ENCODE measurements around the gene RELA.
"Not testable (repeated sequence)": the region's sequence is repeated elsewhere in the genome, so short reads cannot be mapped to it uniquely, and the experiment has no call there.

The RELA gene

DNA sequence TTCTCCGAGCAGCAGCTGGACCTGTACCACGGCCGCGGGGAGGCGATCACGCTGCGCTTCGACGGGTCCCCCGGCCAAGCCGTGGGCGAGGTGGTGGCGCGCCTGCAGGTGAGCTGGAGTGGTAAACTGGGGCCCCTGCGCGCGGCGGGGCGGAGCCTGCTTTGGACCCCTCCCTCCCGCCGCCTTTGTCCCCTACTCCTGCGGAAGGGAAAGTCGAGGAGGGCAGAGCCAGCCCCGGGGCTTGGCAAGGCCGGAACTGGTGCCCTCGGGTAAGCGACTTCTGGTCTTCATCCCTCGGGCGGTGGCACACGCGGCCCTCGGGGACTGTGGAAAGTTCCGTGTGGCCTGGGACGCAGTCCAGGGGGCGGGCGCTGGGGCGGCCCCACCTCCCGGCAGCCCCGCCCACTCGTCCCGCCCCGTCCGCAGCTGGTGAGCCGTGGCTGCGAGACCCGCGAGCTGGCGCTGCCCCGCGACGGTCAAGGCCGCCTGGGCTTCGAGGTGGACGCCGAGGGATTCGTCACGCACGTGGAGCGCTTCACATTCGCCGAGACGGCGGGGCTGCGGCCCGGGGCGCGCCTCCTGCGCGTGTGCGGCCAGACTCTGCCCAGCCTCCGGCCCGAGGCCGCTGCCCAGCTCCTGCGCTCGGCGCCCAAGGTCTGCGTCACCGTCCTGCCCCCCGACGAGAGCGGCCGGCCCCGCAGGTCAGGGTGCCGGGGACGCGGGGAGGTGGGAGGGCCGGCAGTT, 15.6 kb downstream of the RELA start:
- DNase-seq (ENCODE audit: low spot score), result no peak

DNA sequence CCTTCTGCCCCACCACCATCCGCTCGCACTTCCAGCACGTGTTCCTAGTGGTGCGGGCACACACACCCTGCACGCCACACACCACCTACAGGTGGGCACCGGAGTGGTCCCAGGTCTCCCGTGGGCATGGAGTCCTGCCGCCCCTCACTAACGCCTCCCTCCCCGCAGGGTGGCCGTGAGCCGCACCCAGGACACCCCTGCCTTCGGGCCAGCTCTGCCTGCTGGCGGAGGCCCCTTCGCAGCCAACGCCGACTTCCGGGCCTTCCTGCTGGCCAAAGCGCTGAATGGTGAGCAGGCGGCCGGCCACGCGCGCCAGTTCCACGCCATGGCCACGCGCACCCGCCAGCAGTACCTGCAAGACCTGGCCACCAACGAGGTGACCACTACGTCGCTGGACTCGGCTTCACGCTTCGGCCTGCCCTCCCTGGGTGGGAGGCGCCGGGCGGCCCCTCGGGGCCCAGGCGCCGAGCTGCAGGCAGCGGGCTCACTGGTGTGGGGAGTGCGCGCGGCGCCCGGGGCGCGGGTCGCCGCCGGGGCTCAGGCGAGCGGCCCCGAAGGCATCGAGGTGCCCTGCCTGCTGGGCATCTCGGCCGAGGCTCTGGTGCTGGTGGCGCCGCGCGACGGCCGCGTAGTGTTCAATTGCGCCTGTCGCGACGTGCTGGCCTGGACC, 16.3 kb downstream of the RELA start:
- DNase-seq (ENCODE audit: low spot score), result no peak

GRCh38 chr11:65645710-65646109, 17.0 kb downstream of the RELA start:
- DNase-seq (ENCODE audit: low spot score), result no peak

DNA sequence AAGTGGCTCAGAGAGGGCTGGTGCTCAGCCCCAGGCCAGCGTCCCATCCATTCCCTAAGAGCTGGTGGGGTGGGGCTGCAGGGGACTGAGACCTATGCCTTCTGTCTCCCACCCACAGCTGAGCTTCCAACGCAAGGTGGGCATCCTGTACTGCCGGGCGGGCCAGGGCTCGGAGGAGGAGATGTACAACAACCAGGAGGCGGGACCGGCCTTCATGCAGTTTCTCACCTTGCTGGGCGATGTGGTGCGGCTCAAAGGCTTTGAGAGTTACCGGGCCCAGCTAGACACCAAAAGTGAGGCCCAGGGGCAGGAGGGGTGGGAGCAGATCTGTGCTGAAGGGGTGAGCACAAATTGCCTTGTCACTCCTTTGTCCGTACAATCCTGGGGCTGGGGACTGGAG, 17.9 kb downstream of the RELA start:
- DNase-seq (ENCODE audit: low spot score), result no peak

GRCh38 chr11:65643971-65644370, 18.7 kb downstream of the RELA start:
- DNase-seq (ENCODE audit: low spot score), result no peak

DNA sequence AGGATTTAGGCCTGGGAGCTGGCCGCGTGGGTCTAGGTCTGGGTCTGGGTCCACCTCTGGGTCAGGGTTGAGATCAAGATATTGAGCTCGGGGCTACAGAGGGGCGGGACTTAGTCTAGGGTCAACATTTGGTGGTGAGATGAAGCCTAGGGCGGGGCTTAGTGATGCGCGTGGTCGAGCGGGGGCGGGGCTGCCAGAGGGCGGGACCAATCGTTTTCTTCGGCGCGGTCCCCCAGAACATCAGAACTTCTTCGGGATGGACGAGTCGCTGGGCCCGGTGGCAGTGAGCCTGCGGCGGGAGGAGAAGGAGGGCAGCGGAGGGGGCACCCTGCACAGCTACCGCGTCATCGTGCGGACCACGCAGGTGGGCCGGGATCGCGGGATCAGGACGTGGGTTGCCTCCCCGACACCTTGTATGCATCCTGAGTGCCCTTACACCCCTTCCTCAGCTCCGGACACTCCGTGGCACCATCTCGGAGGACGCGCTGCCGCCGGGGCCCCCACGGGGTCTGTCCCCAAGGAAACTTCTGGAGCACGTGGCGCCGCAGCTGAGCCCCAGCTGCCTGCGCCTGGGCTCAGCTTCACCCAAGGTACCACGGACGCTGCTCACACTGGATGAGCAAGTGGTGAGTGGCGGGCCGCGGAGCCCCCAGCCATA, 20.6 kb downstream of the RELA start:
- DNase-seq (ENCODE audit: low spot score), result no peak

GRCh38 chr11:65641297-65642013, 21.3 kb downstream of the RELA start:
- no peak for DNase-seq (ENCODE audit: low spot score)

GRCh38 chr11:65640483-65641296, 22.0 kb downstream of the RELA start:
- DNase-seq (ENCODE audit: low spot score), result peak; percentile 41

GRCh38 chr11:65639623-65640482, 22.9 kb downstream of the RELA start:
- DNase-seq (ENCODE audit: low spot score), result peak; percentile 70

DNA sequence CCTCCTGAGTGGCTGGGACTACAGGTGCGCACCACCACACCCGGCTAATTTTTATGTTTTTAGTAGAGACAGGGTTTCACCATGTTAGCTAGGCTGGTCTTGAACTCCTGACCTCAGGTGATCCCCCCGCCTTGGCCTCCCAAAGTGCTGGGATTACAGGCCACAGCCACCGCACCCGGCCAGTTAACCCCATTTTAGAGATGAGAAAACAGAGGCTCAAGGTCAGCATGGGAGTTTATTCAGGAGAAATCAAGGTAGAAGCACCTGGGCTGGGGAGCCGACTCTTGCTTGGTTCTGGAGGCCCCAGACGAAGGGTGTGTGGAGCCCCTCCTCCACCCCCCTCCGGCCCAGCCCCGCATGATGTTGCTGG, 23.5 kb downstream of the RELA start:
- DNase-seq (ENCODE audit: low spot score), result not testable (repeated sequence)

DNA sequence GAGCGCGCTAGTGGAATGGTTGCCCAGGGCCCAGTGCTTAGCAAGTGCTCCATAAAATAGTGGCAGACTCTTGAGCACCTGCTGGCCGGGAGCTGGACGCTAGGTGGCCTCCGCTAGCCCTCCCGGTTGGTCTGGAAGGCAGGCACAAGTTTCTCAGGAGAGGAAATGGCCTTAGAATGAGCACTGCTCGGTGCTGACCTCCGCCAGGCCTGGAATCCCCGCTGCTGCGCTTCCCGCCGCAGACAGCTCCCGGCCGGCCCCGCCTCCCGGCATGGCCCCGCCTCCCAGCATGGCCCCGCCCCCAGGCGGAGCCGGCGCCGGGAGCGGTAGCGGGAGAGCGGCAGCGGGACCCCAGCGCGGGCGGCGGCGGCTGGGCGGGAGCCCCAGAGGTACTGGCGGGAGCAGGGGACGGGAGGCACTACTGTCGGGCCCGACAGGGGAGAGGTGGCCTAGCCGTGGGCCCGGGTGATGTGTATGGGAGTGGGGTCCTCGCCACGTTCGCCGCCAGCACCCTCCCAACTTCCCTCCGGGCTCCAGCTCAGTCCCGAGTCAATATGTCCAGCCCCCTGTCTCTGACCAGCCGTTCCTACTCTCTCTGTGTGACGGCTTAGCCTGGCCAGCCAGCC, 24.8 kb downstream of the RELA start, which contains the start of gene SIPA1:
TSS of gene SIPA1 (plus strand) at position 308 of the 626 bp plus-strand sequence. CDS start 2,821 bp downstream, outside the sequence.
- DNase-seq (ENCODE audit: low spot score), result peak; percentile 95

DNA sequence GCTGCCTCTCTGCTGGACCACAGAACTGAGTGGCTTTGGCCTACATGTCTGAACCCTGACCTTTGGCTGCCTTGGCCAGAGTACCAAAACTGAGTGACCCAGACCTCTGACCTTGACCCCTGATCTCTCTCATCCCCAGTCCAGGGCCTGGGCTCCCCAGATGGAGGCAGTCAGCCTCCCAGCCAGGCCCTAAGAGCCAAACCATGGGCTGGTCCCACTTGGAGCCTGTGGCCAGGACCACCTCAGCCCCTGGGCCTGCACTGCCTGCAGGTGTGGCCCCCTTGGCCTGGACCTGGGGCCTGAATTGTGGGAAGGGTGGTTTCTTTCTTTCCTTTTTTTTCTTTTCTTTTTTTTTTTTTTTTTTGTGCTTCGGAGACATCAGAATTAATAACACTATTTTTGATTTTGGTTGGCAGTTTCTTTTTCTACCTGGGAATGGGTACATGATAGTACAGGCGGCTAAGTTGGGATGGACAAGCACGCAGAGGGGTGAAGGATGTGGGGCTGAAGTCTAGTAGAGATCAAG, 25.6 kb downstream of the RELA start:
- DNase-seq (ENCODE audit: low spot score), result no peak

- no peak for DNase-seq (ENCODE audit: low spot score)
Observed at GRCh38 chr11:65636108-65637031, 26.3 kb downstream of the RELA start.

- DNase-seq (ENCODE audit: low spot score), result no peak
Observed at GRCh38 chr11:65634905-65635731, 27.6 kb downstream of the RELA start.

GRCh38 chr11:65634440-65634839, 28.3 kb downstream of the RELA start:
- no peak for DNase-seq (ENCODE audit: low spot score)

GRCh38 chr11:65634109-65634436, 28.6 kb downstream of the RELA start:
- DNase-seq (ENCODE audit: low spot score), result no peak

DNA sequence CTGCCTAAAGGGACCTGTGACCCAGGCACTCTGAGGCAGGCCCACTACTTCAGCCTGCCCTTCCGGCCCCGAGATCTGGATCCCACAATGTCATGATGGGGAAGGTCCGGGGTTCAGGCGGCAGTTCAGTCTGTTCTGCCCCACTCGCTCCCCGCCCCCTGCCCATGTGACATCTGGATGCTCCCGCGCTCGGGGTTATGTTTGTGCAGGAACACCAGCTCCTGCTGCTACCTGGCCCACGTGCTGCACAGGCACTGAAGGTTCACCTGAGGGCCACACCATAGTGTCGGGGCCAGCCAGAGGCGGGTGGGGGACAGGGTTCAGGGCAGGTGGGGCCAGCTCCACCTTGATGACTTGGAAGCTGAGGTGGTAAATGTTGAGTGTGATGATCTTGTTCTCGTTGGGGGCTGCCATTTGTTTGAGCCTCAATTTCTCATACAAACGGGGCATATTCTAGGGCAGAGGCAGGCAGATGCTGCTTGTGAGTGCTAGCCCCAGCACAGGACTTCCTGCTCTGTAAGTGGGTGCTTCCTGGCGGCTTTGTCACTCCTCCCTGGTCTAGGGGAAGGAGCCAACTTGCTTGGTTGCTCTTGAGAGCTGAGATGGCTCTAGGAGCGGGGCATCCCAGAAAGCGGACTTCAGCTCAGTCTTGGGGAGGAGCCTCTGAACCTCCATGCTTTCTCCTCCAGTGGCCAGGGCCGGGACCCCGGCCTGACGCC, 29.2 kb downstream of the RELA start:
- DNase-seq (ENCODE audit: low spot score), result no peak

Measured in kidney capillary endothelial cell (primary cell).